GM12873 (cell line): ENCODE results near the gene PTH1R.

Experiments used
- CTCF ChIP-seq: IDR thresholded peaks from 2 replicates; pipeline ENCODE4 v1.5.1; 2012; ENCODE audit warnings: low read depth, mild to moderate bottlenecking, moderate library complexity, low read length, control low read depth; ENCODE audit not compliant: insufficient read depth; ENCODE audit errors: missing control alignments

The PTH1R gene

DNA sequence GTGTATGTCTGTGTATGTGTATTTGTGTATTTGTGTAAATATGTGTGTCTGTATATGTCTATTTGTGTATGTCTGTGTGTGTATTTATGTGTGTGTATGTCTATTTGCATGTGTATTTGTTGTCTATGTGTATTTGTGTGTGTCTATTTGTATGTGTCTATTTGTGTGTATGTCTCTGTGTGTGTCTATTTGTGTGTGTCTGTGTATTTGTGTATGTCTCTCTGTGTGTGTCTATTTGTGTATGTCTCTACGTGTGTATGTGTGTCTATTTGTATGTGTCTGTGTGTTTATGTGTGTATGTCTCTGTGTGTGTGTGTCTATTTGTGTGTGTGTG lies 30.4 kb downstream of the PTH1R start:
- TF ChIP-seq CTCF: no peak

GRCh38 chr3:46908294-46908985 lies 30.9 kb downstream of the PTH1R start:
- no peak for TF ChIP-seq CTCF

DNA sequence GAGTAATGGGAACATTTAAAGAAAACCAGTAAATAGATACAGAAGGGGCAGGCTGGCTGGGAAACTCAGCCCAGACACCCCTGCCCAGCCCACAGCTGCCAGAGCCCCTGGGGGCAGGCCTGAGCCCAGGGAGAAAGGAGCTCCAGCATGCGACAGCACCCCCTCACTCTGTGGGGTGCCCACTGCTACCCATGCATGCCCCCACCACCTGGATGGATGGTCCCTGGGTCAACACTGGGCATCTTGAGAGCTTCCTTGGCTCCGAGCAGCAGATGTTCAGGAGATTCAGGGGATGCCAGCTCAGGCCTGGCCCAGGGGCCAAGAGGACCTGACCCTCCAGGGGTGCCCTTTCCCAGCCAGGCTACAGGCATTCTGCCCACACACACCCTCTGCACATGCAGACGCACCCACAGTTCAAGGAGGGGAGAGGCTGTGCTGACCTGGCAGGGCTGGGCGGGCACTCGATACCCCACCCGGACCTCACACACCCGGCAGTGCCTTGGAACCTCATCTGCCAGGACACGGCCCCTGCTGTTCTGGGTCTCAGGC lies 31.5 kb downstream of the PTH1R start:
- TF ChIP-seq CTCF: no peak

GRCh38 chr3:46909535-46910161 lies 32.1 kb downstream of the PTH1R start:
- TF ChIP-seq CTCF: peak; percentile 87

DNA sequence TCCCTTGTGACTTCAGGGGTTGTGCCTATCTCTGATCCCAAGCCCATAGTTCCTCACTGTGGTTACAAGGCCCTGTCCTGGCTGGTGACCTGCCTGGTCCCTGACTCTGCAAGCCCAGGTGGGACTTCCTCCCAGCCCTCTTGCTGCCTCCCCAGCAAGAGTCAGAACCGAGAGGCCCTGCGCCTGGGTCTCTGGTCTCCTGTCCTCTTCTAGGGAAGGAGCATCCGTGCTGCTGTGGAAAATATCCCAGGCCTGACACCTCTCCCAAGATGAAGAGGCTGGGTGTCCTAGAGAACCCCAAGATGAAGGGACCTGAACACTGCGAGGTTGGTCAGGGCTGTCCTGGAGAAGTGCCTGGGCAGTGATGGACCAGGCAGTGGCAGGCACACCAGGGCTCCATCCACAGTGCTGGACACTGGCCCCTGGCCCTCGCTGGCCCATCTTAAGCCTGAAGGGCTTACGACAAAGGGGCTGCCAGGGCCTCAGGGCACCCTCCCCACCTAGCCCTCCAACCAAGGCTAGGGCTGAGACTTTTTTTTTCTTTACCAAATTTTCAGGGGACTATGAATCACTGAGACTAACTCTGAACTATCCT lies 32.7 kb downstream of the PTH1R start:
- no peak for TF ChIP-seq CTCF

GRCh38 chr3:46912986-46913385 lies 35.5 kb downstream of the PTH1R start:
- no peak for TF ChIP-seq CTCF

GRCh38 chr3:46913644-46914043 lies 36.1 kb downstream of the PTH1R start:
- TF ChIP-seq CTCF: no peak
